Measurements from ENCODE around the gene ADAMTS20.
"Not testable (repeated sequence)": the region's sequence is repeated elsewhere in the genome, so short reads cannot be mapped to it uniquely, and the experiment has no call there.

ADAMTS20 gene, protein sequence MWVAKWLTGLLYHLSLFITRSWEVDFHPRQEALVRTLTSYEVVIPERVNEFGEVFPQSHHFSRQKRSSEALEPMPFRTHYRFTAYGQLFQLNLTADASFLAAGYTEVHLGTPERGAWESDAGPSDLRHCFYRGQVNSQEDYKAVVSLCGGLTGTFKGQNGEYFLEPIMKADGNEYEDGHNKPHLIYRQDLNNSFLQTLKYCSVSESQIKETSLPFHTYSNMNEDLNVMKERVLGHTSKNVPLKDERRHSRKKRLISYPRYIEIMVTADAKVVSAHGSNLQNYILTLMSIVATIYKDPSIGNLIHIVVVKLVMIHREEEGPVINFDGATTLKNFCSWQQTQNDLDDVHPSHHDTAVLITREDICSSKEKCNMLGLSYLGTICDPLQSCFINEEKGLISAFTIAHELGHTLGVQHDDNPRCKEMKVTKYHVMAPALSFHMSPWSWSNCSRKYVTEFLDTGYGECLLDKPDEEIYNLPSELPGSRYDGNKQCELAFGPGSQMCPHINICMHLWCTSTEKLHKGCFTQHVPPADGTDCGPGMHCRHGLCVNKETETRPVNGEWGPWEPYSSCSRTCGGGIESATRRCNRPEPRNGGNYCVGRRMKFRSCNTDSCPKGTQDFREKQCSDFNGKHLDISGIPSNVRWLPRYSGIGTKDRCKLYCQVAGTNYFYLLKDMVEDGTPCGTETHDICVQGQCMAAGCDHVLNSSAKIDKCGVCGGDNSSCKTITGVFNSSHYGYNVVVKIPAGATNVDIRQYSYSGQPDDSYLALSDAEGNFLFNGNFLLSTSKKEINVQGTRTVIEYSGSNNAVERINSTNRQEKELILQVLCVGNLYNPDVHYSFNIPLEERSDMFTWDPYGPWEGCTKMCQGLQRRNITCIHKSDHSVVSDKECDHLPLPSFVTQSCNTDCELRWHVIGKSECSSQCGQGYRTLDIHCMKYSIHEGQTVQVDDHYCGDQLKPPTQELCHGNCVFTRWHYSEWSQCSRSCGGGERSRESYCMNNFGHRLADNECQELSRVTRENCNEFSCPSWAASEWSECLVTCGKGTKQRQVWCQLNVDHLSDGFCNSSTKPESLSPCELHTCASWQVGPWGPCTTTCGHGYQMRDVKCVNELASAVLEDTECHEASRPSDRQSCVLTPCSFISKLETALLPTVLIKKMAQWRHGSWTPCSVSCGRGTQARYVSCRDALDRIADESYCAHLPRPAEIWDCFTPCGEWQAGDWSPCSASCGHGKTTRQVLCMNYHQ (N-terminal part only)

GRCh38 chr12:43551971-43552559 is at the start of gene ADAMTS20:
TSS of gene ADAMTS20 (minus strand) at chr12:43552203. CDS start at chr12:43551921, 282 bp downstream.
- DNase-seq = no peak

DNA sequence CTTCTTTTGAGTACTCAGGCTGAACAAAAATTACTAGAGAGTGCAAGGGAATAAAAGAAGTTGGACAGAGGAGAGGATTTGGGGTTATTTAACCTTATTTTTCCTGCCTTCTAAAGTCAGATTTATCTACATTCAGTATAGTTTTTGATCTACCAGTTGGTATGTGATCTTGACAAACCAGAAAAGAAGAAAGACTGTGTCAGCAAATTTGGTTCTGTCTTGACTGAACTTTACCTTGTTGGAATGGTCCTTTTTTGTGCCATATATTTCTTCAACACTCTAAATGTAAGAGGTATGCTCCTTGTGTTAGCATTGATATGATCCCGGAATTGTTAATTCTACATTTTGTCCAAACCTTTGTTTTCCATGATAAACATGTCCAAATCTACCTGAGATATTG is 47.7 kb upstream of the ADAMTS20 start:
- DNase-seq = no peak

- no peak for DNase-seq
Measured at GRCh38 chr12:43599066-43599465, 47.1 kb upstream of the ADAMTS20 start.

DNA sequence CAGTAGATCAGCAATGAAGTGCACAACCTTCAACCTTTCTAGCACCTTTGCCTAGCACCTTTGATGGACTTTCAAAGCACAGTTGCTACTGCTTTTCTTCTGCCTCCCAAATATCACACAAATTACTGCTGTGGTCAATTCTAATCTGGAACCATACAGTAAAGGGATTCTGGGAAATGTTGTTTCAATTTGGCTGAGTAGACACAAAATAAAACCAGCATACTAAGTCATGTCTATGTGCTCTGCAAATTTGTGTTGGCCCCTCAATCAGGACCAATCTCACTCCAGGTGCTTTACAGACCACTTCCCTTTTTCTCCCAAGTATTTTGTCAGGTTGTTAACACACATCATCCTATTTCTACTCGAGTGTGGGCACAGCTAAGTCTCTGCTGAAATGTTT is 38.3 kb upstream of the ADAMTS20 start:
- DNase-seq = no peak

- DNase-seq = no peak
Measured at GRCh38 chr12:43586646-43587245, 34.7 kb upstream of the ADAMTS20 start.

- no peak for DNase-seq
Measured at GRCh38 chr12:43585676-43586075, 33.7 kb upstream of the ADAMTS20 start.

- no peak for DNase-seq
Measured at GRCh38 chr12:43580601-43581000, 28.6 kb upstream of the ADAMTS20 start.

DNA sequence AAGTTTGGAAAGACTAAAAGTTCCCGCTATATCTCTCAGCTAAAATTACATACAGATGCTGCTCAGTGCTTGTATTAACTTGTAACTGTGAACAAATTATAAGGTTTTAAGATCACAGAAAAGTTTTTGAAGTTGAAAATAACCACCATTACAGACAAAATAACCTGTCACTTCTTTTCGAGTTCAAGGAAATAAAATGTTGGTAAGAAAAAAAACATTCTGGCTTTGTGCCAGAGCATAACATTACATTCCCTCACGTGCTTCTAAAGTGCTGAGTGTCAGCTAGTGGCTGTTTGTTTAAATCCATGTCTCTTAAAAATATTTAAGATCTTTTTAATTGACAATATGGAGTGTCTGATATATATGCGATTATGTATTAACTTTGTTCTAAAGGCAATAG is 27.2 kb upstream of the ADAMTS20 start:
- no peak for DNase-seq

DNA sequence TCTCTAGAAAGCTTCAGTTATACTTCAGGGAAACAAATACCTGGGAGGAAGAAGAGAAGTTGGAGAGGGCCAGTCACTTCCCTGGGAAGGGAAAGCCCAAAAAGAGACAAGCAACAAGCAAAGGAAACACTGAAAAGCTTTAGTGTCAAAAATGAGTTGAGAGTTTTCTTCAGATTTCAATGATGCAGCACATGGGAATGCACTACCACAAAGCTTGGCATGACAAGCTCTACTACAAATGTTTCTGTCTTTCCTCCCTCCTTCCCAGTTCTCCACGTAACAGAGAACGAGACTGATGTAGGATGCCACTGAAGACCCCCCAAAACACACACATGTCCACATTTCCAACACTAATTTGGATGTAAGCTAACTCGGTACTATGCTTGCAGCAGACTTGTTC is 26.8 kb upstream of the ADAMTS20 start:
- no peak for DNase-seq

DNA sequence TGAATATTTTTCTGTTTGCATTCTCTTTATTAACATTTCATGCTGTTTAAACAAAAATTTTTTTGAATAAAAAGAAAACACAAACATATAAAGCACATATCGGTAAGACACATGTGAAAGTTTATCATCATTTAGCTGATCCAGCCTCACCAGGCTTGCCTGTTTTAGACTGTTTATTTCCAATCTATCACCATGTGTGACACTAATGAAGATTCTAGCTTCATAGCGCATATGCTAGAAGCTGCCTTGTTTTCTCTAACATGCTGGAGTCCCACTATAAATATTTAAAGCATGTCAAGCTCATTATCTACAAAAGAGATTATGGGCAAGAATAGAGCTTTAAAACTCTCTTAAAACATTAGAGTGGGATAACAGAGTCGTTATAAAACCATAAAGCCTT is 25.4 kb upstream of the ADAMTS20 start:
- no peak for DNase-seq

DNA sequence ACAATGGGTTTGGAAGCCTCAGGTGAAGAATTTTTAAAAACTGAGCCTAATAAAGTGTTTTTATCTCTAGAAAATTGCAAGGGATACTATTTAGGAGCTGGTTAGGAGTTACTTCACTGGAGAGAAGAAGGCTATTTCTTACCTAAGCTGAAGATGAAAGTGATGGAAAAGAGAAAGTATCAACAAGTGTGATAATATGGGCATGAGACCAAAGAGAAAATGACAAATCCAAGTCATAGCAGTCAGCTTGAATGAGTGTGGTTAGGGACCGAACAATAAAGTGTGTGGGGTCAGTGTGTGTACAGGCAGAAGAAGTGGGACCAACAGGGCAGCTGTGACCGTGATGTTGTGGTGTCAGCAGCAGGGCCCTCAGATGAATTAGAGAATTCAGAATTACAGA is 24.2 kb upstream of the ADAMTS20 start:
- DNase-seq = no peak

DNA sequence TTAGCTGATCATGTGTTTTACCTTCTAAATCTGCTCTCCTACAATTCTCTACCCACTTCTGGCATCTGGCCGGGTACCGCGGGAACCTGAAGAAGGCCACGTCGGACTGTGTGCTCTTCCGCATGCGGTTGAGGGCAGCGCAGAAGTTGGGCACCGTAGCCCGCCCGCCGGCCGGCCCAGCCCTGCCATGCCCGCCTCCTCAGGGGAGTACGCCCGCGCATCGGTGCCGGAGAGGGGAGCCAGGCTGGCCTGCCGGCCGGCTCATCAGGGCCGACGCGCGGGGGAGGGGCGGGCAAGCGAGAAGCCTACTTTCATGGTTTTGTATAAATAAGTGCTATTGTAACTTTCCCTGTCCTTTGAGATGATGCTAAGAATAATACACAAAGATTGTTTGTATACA is 19.9 kb upstream of the ADAMTS20 start:
- DNase-seq = no peak

DNA sequence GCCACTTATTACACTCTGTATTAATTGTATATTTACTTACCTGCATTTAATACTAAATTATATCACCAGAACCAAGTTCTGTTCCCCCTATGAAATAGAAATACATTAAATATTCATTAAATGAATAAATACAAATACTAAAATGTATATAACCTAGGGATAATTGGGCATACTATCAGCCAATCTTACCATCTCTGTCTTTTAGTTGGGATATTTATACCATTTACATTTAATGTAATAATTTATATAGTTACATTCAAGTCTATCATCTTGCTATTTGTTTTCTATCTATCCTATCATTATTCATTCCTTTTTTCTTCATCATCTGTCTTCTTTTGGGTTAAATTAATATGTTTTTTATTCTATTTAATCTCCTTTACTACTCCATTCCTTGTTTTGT is 4.1 kb upstream of the ADAMTS20 start:
- DNase-seq = no peak

GRCh38 chr12:43551279-43551970 is 578 bp downstream of the ADAMTS20 start:
- no peak for DNase-seq

- no peak for DNase-seq
Measured at GRCh38 chr12:43550831-43551271, 1.2 kb downstream of the ADAMTS20 start.

- no peak for DNase-seq
Measured at GRCh38 chr12:43544703-43545102, 7.3 kb downstream of the ADAMTS20 start.

GRCh38 chr12:43540470-43540869 is 11.5 kb downstream of the ADAMTS20 start:
- no peak for DNase-seq

DNA sequence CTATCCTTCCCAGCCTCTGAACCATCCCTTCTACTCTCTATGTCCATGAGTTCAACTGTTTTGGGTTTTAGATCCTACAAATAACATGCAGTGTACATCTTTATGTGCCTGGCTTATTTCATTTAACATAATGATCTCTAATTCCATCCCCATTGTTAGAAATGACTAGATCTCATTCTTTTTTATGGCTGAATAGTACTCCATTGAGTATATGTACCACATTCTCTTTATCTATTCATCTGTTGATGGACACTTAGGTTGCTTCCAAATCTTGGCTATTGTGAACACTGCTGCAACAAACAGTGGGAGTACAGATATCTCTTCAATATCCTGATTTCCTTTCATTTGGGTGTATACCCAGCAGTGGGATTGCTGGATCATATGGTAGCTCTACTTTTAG is 14.3 kb downstream of the ADAMTS20 start:
- not testable (repeated sequence) for DNase-seq

- DNase-seq = no peak
Measured at GRCh38 chr12:43516045-43516444, 36.0 kb downstream of the ADAMTS20 start.

- DNase-seq = no peak
Measured at GRCh38 chr12:43501703-43502102, 50.3 kb downstream of the ADAMTS20 start.

- no peak for DNase-seq
Measured at GRCh38 chr12:43493261-43493797, 58.7 kb downstream of the ADAMTS20 start.

Data from stimulated activated naive CD4-positive, alpha-beta T cell (primary cell).